Activated CD8-positive, alpha-beta memory T cell treated with anti-CD3 and anti-CD28 coated beads, Interleukin-2, amount 10 ng/mL, durations not matched to agents 7 days and 5 days (primary cell): ENCODE data around the gene TPM1. TPM values are rescaled to one million over a fixed set of nuclear protein-coding genes. Genes with fewer than 3 reads are reported as not detected.

Experiments used
- ATAC-seq: fragments of 150-1000 bp; cut with Tn5 transposase; one replicate; pipeline ENCODE4 v1.10.0; 2021; ENCODE audit warnings: moderate library complexity
- CTCF ChIA-PET: fragments of 350-600 bp; sonication (Branson Sonifier 250); formaldehyde crosslinking; loops from one replicate; lab custom pipeline; 2021; ENCODE audit warnings: antibody characterized with exemption; lab: Charles Lee
- DNase-seq: peaks from one replicate; pipeline ENCODE4 v3.0.0-alpha.2; 2020
- H3K27ac Mint-ChIP-seq: one replicate; pipeline ENCODE4 v1.8.0; 2021; ENCODE audit warnings: mild to moderate bottlenecking, mixed read lengths
- H3K27me3 Mint-ChIP-seq: one replicate; pipeline ENCODE4 v1.8.0; 2021; ENCODE audit warnings: mixed read lengths
- H3K36me3 Mint-ChIP-seq: one replicate; pipeline ENCODE4 v1.8.0; 2021; ENCODE audit warnings: mild to moderate bottlenecking, mixed read lengths
- H3K4me1 Mint-ChIP-seq: one replicate; pipeline ENCODE4 v1.8.0; 2021; ENCODE audit warnings: mixed read lengths
- H3K4me3 Mint-ChIP-seq: one replicate; pipeline ENCODE4 v1.8.0; 2021; ENCODE audit warnings: mild to moderate bottlenecking, moderate library complexity, mixed read lengths
- H3K9me3 Mint-ChIP-seq: one replicate; pipeline ENCODE4 v1.8.0; 2022; ENCODE audit warnings: low read depth, mixed read lengths
- total RNA-seq, 2 experiments: library from RNA; stranded (reverse); gene quantifications; one replicate each; pipeline ENCODE4 v1.2.3, GENCODE V29; 2021

Gene TPM1
- total RNA-seq, 2 experiments from 2014 or later: 4.1 to 5.5 TPM

GRCh38 chr15:63048115-63048775, 5.7 kb downstream of the TPM1 start:
- Mint-ChIP-seq H3K36me3 (no peaks in the 10 kb centered on the region), H3K9me3 (no peaks in the 10 kb centered on the region), H3K4me1 (peaks cover 22% of the 10 kb centered on the region), H3K27ac (no peak overlapping the region), H3K27me3 (peaks cover 68% of the 10 kb centered on the region), H3K4me3 (peak overlapping the region; percentile 81)
- ATAC-seq: peak; percentile 90
- CTCF ChIA-PET: interaction anchor here (0.6 to 7.4 kb wide), 45 partner anchors 9 to 1051 kb away, joined by 3 to 119 read pairs (median 4); partner anchors contain the start of gene RPS27L
- DNase-seq: peak; percentile 84

GRCh38 chr15:63048776-63049665, 6.5 kb downstream of the TPM1 start:
- no peaks in the 10 kb centered on the region for H3K36me3 Mint-ChIP-seq
- no peaks in the 10 kb centered on the region for H3K9me3 Mint-ChIP-seq
- peaks cover 21% of the 10 kb centered on the region for H3K4me1 Mint-ChIP-seq
- ATAC-seq (no peak), DNase-seq (peak; percentile 52)
- peak overlapping the region; percentile 81 for H3K4me3 Mint-ChIP-seq
- H3K27ac Mint-ChIP-seq: peak overlapping the region; percentile 61
- H3K27me3 Mint-ChIP-seq: peaks cover 60% of the 10 kb centered on the region
- CTCF ChIA-PET: interaction anchor here (0.7 to 7.4 kb wide), 29 partner anchors 8 to 1019 kb away, joined by 3 to 119 read pairs (median 6); partner anchors contain the start of gene RPS27L

GRCh38 chr15:63049783-63050371, 7.3 kb downstream of the TPM1 start:
- Mint-ChIP-seq H3K27ac (no peak overlapping the region), H3K4me3 (no peak overlapping the region), H3K36me3 (no peaks in the 10 kb centered on the region), H3K4me1 (peaks cover 21% of the 10 kb centered on the region), H3K9me3 (no peaks in the 10 kb centered on the region), H3K27me3 (peaks cover 52% of the 10 kb centered on the region)
- DNase-seq (no peak), ATAC-seq (no peak)
- CTCF ChIA-PET: interaction anchor here (3.6 to 7.4 kb wide), 2 partner anchors 14 to 43 kb away, joined by 38 to 119 read pairs; no protein-coding TSS in a partner anchor

GRCh38 chr15:63050731-63051155, 8.2 kb downstream of the TPM1 start:
- no peak overlapping the region for H3K27ac Mint-ChIP-seq
- CTCF ChIA-PET: interaction anchor here (7.4 kb wide), 1 partner anchor 42 kb away, joined by 119 read pairs; no protein-coding TSS in a partner anchor
- H3K4me1 Mint-ChIP-seq: peaks cover 21% of the 10 kb centered on the region
- no peak for DNase-seq
- no peaks in the 10 kb centered on the region for H3K9me3 Mint-ChIP-seq
- H3K27me3 Mint-ChIP-seq: peaks cover 43% of the 10 kb centered on the region
- ATAC-seq: no peak
- no peaks in the 10 kb centered on the region for H3K36me3 Mint-ChIP-seq
- no peak overlapping the region for H3K4me3 Mint-ChIP-seq

- H3K4me3 Mint-ChIP-seq: no peak overlapping the region
- CTCF ChIA-PET: interaction anchor here (0.9 to 7.4 kb wide), 2 partner anchors 38 to 41 kb away, joined by 3 to 119 read pairs; no protein-coding TSS in a partner anchor
- DNase-seq (no peak), ATAC-seq (no peak)
- H3K27ac Mint-ChIP-seq: no peak overlapping the region
- no peaks in the 10 kb centered on the region for H3K9me3 Mint-ChIP-seq
- H3K27me3 Mint-ChIP-seq: peaks cover 37% of the 10 kb centered on the region
- peaks cover 21% of the 10 kb centered on the region for H3K4me1 Mint-ChIP-seq
- no peaks in the 10 kb centered on the region for H3K36me3 Mint-ChIP-seq
These were observed 8.9 kb downstream of the TPM1 start for GRCh38 chr15:63051156-63052066.

- Mint-ChIP-seq H3K36me3 (no peaks in the 10 kb centered on the region), H3K9me3 (no peaks in the 10 kb centered on the region)
These were observed 9.7 kb downstream of the TPM1 start for GRCh38 chr15:63052077-63052841.

GRCh38 chr15:63052961-63053698, 10.6 kb downstream of the TPM1 start:
- H3K27me3 Mint-ChIP-seq: peaks cover 21% of the 10 kb centered on the region
- no peak for DNase-seq
- CTCF ChIA-PET: interaction anchor here (0.5 to 0.7 kb wide), 2 partner anchors 690 to 784 kb away, joined by 3 read pairs; no protein-coding TSS in a partner anchor
- no peaks in the 10 kb centered on the region for H3K36me3 Mint-ChIP-seq
- no peaks in the 10 kb centered on the region for H3K9me3 Mint-ChIP-seq
- no peak overlapping the region for H3K4me3 Mint-ChIP-seq
- H3K27ac Mint-ChIP-seq: no peak overlapping the region
- ATAC-seq: no peak
- H3K4me1 Mint-ChIP-seq: peaks cover 14% of the 10 kb centered on the region

More at GRCh38 chr15:63052077-63052841, 9.7 kb downstream of the TPM1 start:
- no peak overlapping the region for H3K27ac Mint-ChIP-seq
- H3K4me3 Mint-ChIP-seq: no peak overlapping the region
- peaks cover 21% of the 10 kb centered on the region for H3K4me1 Mint-ChIP-seq
- peaks cover 28% of the 10 kb centered on the region for H3K27me3 Mint-ChIP-seq
- DNase-seq (no peak), ATAC-seq (no peak)
- CTCF ChIA-PET: interaction anchor here (0.9 kb wide), 1 partner anchor 38 kb away, joined by 3 read pairs; no protein-coding TSS in a partner anchor

- CTCF ChIA-PET: interaction anchor here (0.7 kb wide), 1 partner anchor 783 kb away, joined by 3 read pairs; no protein-coding TSS in a partner anchor
- peaks cover 8% of the 10 kb centered on the region for H3K4me1 Mint-ChIP-seq
- H3K27me3 Mint-ChIP-seq: peaks cover 15% of the 10 kb centered on the region
- H3K4me3 Mint-ChIP-seq: no peak overlapping the region
- no peak overlapping the region for H3K27ac Mint-ChIP-seq
- ATAC-seq: no peak
- no peaks in the 10 kb centered on the region for H3K9me3 Mint-ChIP-seq
- H3K36me3 Mint-ChIP-seq: no peaks in the 10 kb centered on the region
- DNase-seq: no peak
These were observed 11.7 kb downstream of the TPM1 start for GRCh38 chr15:63054281-63054683.

GRCh38 chr15:63054985-63055384, 12.4 kb downstream of the TPM1 start:
- CTCF ChIA-PET: interaction anchor here (0.7 to 0.8 kb wide), 2 partner anchors 11 to 37 kb away, joined by 3 to 4 read pairs; no protein-coding TSS in a partner anchor
- DNase-seq: no peak
- H3K27me3 Mint-ChIP-seq: peaks cover 9% of the 10 kb centered on the region
- no peaks in the 10 kb centered on the region for H3K9me3 Mint-ChIP-seq
- H3K4me3 Mint-ChIP-seq: no peak overlapping the region
- peaks cover 2% of the 10 kb centered on the region for H3K4me1 Mint-ChIP-seq
- ATAC-seq: no peak
- no peak overlapping the region for H3K27ac Mint-ChIP-seq
- no peaks in the 10 kb centered on the region for H3K36me3 Mint-ChIP-seq

GRCh38 chr15:63056829-63057228, 14.3 kb downstream of the TPM1 start:
- Mint-ChIP-seq H3K27me3 (no peaks in the 10 kb centered on the region), H3K4me1 (no peaks in the 10 kb centered on the region), H3K4me3 (no peak overlapping the region), H3K36me3 (no peaks in the 10 kb centered on the region), H3K27ac (no peak overlapping the region), H3K9me3 (no peaks in the 10 kb centered on the region)
- DNase-seq (no peak), ATAC-seq (no peak)
- CTCF ChIA-PET: interaction anchor here (1.0 to 2.6 kb wide), 2 partner anchors 9 to 12 kb away, joined by 4 to 24 read pairs; no protein-coding TSS in a partner anchor
